Body of pancreas (tissue), 4 donors: ENCODE results near the gene SCAPER.

ENCODE experiments used
- POLR2A ChIP-seq, 3 donors: fragments of 450-650 bp; IDR thresholded peaks; one replicate each; pipeline ENCODE4 v1.6.1; 2016; ENCODE audit warnings: antibody characterized with exemption in 3 of 3, mild to moderate bottlenecking in 2 of 3
- TF ChIP-seq, protein P1 (sequence below), 7 experiments: fragments of 450-650 bp in 4 of 7; fragments of 200-600 bp in 3 of 7; sonication (generic) in 3 of 7; IDR thresholded peaks; one replicate each; pipeline ENCODE4 v1.5.1; 2016 to 2019; ENCODE audit warnings: antibody characterized with exemption in 7 of 7

- TF ChIP-seq, protein P1, sequence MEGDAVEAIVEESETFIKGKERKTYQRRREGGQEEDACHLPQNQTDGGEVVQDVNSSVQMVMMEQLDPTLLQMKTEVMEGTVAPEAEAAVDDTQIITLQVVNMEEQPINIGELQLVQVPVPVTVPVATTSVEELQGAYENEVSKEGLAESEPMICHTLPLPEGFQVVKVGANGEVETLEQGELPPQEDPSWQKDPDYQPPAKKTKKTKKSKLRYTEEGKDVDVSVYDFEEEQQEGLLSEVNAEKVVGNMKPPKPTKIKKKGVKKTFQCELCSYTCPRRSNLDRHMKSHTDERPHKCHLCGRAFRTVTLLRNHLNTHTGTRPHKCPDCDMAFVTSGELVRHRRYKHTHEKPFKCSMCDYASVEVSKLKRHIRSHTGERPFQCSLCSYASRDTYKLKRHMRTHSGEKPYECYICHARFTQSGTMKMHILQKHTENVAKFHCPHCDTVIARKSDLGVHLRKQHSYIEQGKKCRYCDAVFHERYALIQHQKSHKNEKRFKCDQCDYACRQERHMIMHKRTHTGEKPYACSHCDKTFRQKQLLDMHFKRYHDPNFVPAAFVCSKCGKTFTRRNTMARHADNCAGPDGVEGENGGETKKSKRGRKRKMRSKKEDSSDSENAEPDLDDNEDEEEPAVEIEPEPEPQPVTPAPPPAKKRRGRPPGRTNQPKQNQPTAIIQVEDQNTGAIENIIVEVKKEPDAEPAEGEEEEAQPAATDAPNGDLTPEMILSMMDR (IDR thresholded peaks at IDR 0.05), result no peak
- TF ChIP-seq POLR2A (IDR thresholded peaks at IDR 0.05), result no peak
Measured at GRCh38 chr15:76336254-76337058, 568.7 kb downstream of the SCAPER start, which contains the start of gene ISL2.
